ENCODE results near the gene STRIP2. TPM values are rescaled to one million over a fixed set of nuclear protein-coding genes. Genes with fewer than 3 reads are reported as not detected.

The STRIP2 gene
- total RNA-seq, 1 experiment from 2014 or later: 6.5 TPM

- TF ChIP-seq ESRRA (CRISPR knock-in tag; IDR thresholded peaks at IDR 0.05; ENCODE audit: borderline replicate concordance) (no peak), KAT7 (CRISPR knock-in tag; IDR thresholded peaks at IDR 0.05; ENCODE audit: borderline replicate concordance) (no peak), NFYB (CRISPR knock-in tag; conservative IDR thresholded peaks at IDR 0.05; ENCODE audit: low read depth) (no peak), HMGA2 (CRISPR knock-in tag; IDR thresholded peaks at IDR 0.05) (no peak), MXD4 (CRISPR knock-in tag; IDR thresholded peaks at IDR 0.05; ENCODE audit: borderline replicate concordance) (no peak), ZNF138 (CRISPR knock-in tag; conservative IDR thresholded peaks at IDR 0.05) (no peak), FOXP1 (CRISPR knock-in tag; IDR thresholded peaks at IDR 0.05; ENCODE audit: borderline replicate concordance) (no peak)
- TF ChIP-seq, protein P1, sequence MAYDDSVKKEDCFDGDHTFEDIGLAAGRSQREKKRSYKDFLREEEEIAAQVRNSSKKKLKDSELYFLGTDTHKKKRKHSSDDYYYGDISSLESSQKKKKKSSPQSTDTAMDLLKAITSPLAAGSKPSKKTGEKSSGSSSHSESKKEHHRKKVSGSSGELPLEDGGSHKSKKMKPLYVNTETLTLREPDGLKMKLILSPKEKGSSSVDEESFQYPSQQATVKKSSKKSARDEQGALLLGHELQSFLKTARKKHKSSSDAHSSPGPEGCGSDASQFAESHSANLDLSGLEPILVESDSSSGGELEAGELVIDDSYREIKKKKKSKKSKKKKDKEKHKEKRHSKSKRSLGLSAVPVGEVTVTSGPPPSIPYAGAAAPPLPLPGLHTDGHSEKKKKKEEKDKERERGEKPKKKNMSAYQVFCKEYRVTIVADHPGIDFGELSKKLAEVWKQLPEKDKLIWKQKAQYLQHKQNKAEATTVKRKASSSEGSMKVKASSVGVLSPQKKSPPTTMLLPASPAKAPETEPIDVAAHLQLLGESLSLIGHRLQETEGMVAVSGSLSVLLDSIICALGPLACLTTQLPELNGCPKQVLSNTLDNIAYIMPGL (CRISPR knock-in tag; IDR thresholded peaks at IDR 0.05): no peak
These were observed 91.1 kb downstream of the STRIP2 start (continued) for GRCh38 chr7:129525225-129525862.

- no peak overlapping the region for H3K4me3 Mint-ChIP-seq
- TF ChIP-seq ZNF263 (CRISPR knock-in tag; IDR thresholded peaks at IDR 0.05; ENCODE audit: low read depth) (no peak), ZNF232 (CRISPR knock-in tag; IDR thresholded peaks at IDR 0.05) (no peak), OVOL2 (CRISPR knock-in tag; IDR thresholded peaks at IDR 0.05; ENCODE audit: borderline replicate concordance) (no peak), FOXJ3 (CRISPR knock-in tag; IDR thresholded peaks at IDR 0.05; ENCODE audit: borderline replicate concordance) (no peak), ZNF423 (CRISPR knock-in tag; IDR thresholded peaks at IDR 0.05) (no peak), JUN (CRISPR knock-in tag; IDR thresholded peaks at IDR 0.05) (no peak), ZNF425 (CRISPR knock-in tag; conservative IDR thresholded peaks at IDR 0.05) (no peak), CBFB (CRISPR knock-in tag; IDR thresholded peaks at IDR 0.05; ENCODE audit: low read depth) (no peak), ZNF317 (CRISPR knock-in tag; IDR thresholded peaks at IDR 0.05; ENCODE audit: borderline replicate concordance, low read depth) (no peak), FOXP4 (CRISPR knock-in tag; IDR thresholded peaks at IDR 0.05) (no peak), ZBTB21 (CRISPR knock-in tag; IDR thresholded peaks at IDR 0.05; ENCODE audit: borderline replicate concordance) (no peak), MXD4 (CRISPR knock-in tag; IDR thresholded peaks at IDR 0.05; ENCODE audit: borderline replicate concordance) (no peak), NFATC4 (CRISPR knock-in tag; IDR thresholded peaks at IDR 0.05) (no peak), CREM (CRISPR knock-in tag; IDR thresholded peaks at IDR 0.05) (no peak)
- TF ChIP-seq, protein P2, sequence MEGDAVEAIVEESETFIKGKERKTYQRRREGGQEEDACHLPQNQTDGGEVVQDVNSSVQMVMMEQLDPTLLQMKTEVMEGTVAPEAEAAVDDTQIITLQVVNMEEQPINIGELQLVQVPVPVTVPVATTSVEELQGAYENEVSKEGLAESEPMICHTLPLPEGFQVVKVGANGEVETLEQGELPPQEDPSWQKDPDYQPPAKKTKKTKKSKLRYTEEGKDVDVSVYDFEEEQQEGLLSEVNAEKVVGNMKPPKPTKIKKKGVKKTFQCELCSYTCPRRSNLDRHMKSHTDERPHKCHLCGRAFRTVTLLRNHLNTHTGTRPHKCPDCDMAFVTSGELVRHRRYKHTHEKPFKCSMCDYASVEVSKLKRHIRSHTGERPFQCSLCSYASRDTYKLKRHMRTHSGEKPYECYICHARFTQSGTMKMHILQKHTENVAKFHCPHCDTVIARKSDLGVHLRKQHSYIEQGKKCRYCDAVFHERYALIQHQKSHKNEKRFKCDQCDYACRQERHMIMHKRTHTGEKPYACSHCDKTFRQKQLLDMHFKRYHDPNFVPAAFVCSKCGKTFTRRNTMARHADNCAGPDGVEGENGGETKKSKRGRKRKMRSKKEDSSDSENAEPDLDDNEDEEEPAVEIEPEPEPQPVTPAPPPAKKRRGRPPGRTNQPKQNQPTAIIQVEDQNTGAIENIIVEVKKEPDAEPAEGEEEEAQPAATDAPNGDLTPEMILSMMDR (IDR thresholded peaks at IDR 0.05): no peak
- TF ChIP-seq, protein P3, sequence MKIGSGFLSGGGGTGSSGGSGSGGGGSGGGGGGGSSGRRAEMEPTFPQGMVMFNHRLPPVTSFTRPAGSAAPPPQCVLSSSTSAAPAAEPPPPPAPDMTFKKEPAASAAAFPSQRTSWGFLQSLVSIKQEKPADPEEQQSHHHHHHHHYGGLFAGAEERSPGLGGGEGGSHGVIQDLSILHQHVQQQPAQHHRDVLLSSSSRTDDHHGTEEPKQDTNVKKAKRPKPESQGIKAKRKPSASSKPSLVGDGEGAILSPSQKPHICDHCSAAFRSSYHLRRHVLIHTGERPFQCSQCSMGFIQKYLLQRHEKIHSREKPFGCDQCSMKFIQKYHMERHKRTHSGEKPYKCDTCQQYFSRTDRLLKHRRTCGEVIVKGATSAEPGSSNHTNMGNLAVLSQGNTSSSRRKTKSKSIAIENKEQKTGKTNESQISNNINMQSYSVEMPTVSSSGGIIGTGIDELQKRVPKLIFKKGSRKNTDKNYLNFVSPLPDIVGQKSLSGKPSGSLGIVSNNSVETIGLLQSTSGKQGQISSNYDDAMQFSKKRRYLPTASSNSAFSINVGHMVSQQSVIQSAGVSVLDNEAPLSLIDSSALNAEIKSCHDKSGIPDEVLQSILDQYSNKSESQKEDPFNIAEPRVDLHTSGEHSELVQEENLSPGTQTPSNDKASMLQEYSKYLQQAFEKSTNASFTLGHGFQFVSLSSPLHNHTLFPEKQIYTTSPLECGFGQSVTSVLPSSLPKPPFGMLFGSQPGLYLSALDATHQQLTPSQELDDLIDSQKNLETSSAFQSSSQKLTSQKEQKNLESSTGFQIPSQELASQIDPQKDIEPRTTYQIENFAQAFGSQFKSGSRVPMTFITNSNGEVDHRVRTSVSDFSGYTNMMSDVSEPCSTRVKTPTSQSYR (CRISPR knock-in tag; IDR thresholded peaks at IDR 0.05): no peak
- no peak overlapping the region for H3K27ac Mint-ChIP-seq
- no peak for DNase-seq (ENCODE audit: low spot score)
- ChIA-PET CTCF (interaction anchor here (0.6 to 1.6 kb wide), 7 partner anchors 36 to 857 kb away, joined by 3 to 6 read pairs (median 3); no protein-coding TSS in a partner anchor), POLR2A (no interaction called here)
- ATAC-seq: peak; percentile 73
- peaks cover 24% of the 10 kb centered on the region for H3K4me1 Mint-ChIP-seq
- H3K36me3 Mint-ChIP-seq: no peaks in the 10 kb centered on the region
- peaks cover 7% of the 10 kb centered on the region; the same call in 1 of the 2 replicates for H3K9me3 Mint-ChIP-seq
- H3K27me3 Mint-ChIP-seq (ENCODE audit: low read depth): no peaks in the 10 kb centered on the region; the same call in 1 of the 2 replicates
These were observed 95.4 kb downstream of the STRIP2 start for GRCh38 chr7:129529643-129530042.

Data from WTC11 (cell line).